DND-41 (cell line): Measurements from ENCODE around the gene ALPL.
"Not testable (repeated sequence)": the region's sequence is repeated elsewhere in the genome, so short reads cannot be mapped to it uniquely, and the experiment has no call there.

Experiments
- EZH2 ChIP-seq: IDR thresholded peaks from 3 replicates; pipeline ENCODE4 v1.6.1; 2012; ENCODE audit warnings: borderline replicate concordance, low read depth, mild to moderate bottlenecking, moderate library complexity, low read length, inconsistent platforms; ENCODE audit not compliant: severe bottlenecking
- TF ChIP-seq, protein P1 (sequence below): IDR thresholded peaks from 2 replicates; pipeline ENCODE4 v1.5.1; 2012; ENCODE audit warnings: borderline replicate concordance, low read length, moderate library complexity, mild to moderate bottlenecking; ENCODE audit not compliant: poor library complexity, severe bottlenecking; ENCODE audit errors: extremely low read depth

DNA sequence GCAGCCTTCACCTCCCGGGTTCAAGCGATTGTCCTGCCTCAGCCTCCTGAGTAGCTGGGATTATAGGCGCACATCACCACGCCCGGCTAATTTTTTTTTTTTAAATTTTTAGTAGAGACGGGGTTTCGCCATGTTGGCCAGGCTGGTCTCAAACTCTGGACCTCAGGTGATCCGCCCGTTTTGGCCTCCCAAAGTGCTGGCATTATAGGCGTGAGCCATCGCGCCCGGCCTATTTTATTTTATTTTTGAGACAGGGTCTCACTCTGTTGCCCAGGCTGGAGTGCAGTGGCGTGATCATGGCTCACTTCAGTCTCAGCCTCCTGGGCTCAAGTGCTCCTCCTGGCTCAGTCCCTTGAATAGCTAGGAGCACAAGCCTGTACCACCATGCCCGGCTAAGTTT is 57.1 kb downstream of the ALPL start:
- TF ChIP-seq, protein P1, sequence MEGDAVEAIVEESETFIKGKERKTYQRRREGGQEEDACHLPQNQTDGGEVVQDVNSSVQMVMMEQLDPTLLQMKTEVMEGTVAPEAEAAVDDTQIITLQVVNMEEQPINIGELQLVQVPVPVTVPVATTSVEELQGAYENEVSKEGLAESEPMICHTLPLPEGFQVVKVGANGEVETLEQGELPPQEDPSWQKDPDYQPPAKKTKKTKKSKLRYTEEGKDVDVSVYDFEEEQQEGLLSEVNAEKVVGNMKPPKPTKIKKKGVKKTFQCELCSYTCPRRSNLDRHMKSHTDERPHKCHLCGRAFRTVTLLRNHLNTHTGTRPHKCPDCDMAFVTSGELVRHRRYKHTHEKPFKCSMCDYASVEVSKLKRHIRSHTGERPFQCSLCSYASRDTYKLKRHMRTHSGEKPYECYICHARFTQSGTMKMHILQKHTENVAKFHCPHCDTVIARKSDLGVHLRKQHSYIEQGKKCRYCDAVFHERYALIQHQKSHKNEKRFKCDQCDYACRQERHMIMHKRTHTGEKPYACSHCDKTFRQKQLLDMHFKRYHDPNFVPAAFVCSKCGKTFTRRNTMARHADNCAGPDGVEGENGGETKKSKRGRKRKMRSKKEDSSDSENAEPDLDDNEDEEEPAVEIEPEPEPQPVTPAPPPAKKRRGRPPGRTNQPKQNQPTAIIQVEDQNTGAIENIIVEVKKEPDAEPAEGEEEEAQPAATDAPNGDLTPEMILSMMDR = not testable (repeated sequence)
- not testable (repeated sequence) for TF ChIP-seq EZH2
